Ishikawa (cell line): Measurements from ENCODE around the gene COX17.

Experiments used
- CEBPB ChIP-seq: IDR thresholded peaks from 2 replicates; pipeline ENCODE4 v1.6.1; 2012
- CREB1 ChIP-seq: IDR thresholded peaks from 2 replicates; pipeline ENCODE4 v1.6.1; 2012; ENCODE audit warnings: low read depth
- EGR1 ChIP-seq: IDR thresholded peaks from 2 replicates; pipeline ENCODE4 v1.6.1; 2012
- EP300 ChIP-seq: IDR thresholded peaks from 2 replicates; pipeline ENCODE4 v1.6.1; 2012; ENCODE audit warnings: borderline replicate concordance
- FOXM1 ChIP-seq: IDR thresholded peaks from 2 replicates; pipeline ENCODE4 v1.6.1; 2012; ENCODE audit warnings: low read depth, borderline replicate concordance
- NFIC ChIP-seq: IDR thresholded peaks from 2 replicates; pipeline ENCODE4 v1.6.1; 2012
- RAD21 ChIP-seq: IDR thresholded peaks from 2 replicates; pipeline ENCODE4 v1.6.1; 2012; ENCODE audit warnings: low read depth
- TAF1 ChIP-seq: IDR thresholded peaks from 2 replicates; pipeline ENCODE4 v1.6.1; 2012; ENCODE audit warnings: low read depth, mild to moderate bottlenecking
- TCF12 ChIP-seq: IDR thresholded peaks from 2 replicates; pipeline ENCODE4 v1.6.1; 2012; ENCODE audit warnings: low read depth
- TEAD4 ChIP-seq: IDR thresholded peaks from 2 replicates; pipeline ENCODE4 v1.6.1; 2012
- YY1 ChIP-seq: IDR thresholded peaks from 2 replicates; pipeline ENCODE4 v1.6.1; 2012; ENCODE audit warnings: low read depth
- ZBTB7A ChIP-seq: IDR thresholded peaks from 2 replicates; pipeline ENCODE4 v1.6.1; 2012; ENCODE audit warnings: low read depth
- TF ChIP-seq, protein P1 (sequence below): IDR thresholded peaks from 2 replicates; pipeline ENCODE4 v1.6.1; 2012
- TF ChIP-seq, protein P2 (sequence below): IDR thresholded peaks from 2 replicates; pipeline ENCODE4 v1.6.1; 2012
- TF ChIP-seq, protein P3 (sequence below): IDR thresholded peaks from 2 replicates; pipeline ENCODE4 v1.6.1; 2012; ENCODE audit warnings: low read depth, mild to moderate bottlenecking

COX17 gene

DNA sequence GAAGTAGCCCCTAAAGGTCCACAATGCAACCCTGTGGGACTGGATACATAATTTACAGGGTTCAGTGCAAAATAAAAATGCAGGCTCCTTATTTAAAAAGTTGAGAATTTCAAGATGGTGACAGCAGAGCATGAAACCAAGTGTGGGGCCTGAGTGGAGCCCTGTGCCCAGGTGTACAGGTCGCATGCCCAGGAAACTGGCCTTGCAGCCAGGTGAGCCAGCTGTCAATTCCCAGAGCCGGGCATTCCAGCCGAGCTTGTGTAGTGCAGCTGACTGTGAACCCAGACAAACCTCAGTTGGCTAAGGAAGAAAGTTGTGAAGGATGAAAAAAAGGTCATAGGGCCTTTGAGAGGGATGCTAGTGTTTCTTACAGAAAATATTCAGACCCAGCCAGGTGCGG is 44.4 kb downstream of the COX17 start:
- TF ChIP-seq EP300 (no peak), CREB1 (no peak), TAF1 (no peak), EGR1 (no peak), NFIC (no peak), RAD21 (no peak)
- TF ChIP-seq, protein P1, sequence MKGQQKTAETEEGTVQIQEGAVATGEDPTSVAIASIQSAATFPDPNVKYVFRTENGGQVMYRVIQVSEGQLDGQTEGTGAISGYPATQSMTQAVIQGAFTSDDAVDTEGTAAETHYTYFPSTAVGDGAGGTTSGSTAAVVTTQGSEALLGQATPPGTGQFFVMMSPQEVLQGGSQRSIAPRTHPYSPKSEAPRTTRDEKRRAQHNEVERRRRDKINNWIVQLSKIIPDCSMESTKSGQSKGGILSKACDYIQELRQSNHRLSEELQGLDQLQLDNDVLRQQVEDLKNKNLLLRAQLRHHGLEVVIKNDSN = no peak

DNA sequence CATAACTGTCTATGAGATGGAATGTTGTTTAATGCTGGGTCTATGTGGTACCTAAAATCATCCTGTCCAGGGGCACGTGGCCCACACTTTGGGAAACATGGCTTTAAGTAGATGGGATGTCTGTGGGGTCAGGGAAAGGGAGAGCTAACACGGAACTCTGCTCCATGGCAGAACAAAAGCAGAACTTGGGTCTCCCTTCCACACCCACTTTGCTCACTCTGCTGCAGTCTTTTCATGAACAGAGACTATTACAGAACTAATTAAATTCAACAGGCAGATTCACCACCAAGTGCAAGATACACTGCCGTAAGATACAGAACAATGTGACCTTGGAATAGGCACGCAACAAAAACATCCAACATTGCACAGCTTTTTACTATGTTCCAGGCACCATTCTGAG is 45.0 kb downstream of the COX17 start:
- TF ChIP-seq TCF12 (no peak), YY1 (no peak), CREB1 (no peak), TAF1 (no peak), CEBPB (no peak), RAD21 (no peak), ZBTB7A (no peak), TEAD4 (no peak), NFIC (no peak), FOXM1 (no peak)
- TF ChIP-seq, protein P2, sequence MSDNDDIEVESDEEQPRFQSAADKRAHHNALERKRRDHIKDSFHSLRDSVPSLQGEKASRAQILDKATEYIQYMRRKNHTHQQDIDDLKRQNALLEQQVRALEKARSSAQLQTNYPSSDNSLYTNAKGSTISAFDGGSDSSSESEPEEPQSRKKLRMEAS = no peak
- TF ChIP-seq, protein P3, sequence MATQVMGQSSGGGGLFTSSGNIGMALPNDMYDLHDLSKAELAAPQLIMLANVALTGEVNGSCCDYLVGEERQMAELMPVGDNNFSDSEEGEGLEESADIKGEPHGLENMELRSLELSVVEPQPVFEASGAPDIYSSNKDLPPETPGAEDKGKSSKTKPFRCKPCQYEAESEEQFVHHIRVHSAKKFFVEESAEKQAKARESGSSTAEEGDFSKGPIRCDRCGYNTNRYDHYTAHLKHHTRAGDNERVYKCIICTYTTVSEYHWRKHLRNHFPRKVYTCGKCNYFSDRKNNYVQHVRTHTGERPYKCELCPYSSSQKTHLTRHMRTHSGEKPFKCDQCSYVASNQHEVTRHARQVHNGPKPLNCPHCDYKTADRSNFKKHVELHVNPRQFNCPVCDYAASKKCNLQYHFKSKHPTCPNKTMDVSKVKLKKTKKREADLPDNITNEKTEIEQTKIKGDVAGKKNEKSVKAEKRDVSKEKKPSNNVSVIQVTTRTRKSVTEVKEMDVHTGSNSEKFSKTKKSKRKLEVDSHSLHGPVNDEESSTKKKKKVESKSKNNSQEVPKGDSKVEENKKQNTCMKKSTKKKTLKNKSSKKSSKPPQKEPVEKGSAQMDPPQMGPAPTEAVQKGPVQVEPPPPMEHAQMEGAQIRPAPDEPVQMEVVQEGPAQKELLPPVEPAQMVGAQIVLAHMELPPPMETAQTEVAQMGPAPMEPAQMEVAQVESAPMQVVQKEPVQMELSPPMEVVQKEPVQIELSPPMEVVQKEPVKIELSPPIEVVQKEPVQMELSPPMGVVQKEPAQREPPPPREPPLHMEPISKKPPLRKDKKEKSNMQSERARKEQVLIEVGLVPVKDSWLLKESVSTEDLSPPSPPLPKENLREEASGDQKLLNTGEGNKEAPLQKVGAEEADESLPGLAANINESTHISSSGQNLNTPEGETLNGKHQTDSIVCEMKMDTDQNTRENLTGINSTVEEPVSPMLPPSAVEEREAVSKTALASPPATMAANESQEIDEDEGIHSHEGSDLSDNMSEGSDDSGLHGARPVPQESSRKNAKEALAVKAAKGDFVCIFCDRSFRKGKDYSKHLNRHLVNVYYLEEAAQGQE = no peak
- TF ChIP-seq, protein P1 = no peak

DNA sequence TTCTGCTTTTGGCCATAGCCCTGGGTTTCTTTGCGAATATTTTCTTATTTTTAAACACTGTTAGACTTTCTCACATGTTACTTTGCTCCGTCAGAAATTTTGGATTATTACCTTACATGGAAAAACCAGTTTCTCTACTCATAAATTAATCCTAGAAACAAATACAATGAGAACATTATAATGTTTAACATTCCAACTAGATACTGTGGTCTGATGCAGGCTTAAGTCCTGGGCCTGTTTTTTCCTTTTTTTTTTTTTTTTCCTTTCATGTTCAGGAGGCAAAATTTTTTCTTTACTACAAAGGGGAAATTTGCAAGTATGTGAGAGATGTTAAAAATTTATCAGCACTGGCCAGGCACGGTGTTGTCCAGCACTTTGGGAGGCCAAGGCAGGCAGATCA is 45.7 kb downstream of the COX17 start:
- TF ChIP-seq YY1 = no peak
- no peak for TF ChIP-seq TAF1
- TF ChIP-seq EGR1 = no peak
- TF ChIP-seq NFIC = no peak
- no peak for TF ChIP-seq EP300

DNA sequence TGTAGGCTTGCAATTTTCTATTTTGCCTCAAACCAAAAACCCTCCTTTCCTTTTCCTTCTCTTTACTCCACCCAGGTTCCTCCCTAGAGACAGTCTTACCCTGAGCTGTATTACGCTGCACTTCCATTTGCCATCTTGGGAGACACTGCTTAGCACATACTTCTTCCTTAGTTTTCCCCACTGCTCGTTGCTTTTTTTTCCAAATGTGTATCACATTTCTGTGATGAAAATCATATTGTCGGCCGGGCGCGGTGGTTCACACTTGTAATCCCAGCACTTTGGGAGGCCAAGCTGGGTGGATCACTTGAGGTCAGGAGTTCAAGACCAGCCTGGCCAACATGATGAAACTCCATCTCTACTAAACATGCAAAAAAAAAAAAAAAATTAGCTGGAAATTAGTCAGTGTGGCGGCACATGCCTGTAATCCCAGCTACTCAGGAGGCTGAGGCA is 46.3 kb downstream of the COX17 start:
- TF ChIP-seq ZBTB7A (no peak), NFIC (no peak), CEBPB (no peak), CREB1 (no peak), EGR1 (no peak), YY1 (no peak), TEAD4 (no peak), EP300 (no peak), FOXM1 (no peak), TAF1 (no peak), RAD21 (no peak), TCF12 (no peak)
- TF ChIP-seq, protein P1 = no peak
- TF ChIP-seq, protein P2 = no peak
- TF ChIP-seq, protein P3 = no peak

DNA sequence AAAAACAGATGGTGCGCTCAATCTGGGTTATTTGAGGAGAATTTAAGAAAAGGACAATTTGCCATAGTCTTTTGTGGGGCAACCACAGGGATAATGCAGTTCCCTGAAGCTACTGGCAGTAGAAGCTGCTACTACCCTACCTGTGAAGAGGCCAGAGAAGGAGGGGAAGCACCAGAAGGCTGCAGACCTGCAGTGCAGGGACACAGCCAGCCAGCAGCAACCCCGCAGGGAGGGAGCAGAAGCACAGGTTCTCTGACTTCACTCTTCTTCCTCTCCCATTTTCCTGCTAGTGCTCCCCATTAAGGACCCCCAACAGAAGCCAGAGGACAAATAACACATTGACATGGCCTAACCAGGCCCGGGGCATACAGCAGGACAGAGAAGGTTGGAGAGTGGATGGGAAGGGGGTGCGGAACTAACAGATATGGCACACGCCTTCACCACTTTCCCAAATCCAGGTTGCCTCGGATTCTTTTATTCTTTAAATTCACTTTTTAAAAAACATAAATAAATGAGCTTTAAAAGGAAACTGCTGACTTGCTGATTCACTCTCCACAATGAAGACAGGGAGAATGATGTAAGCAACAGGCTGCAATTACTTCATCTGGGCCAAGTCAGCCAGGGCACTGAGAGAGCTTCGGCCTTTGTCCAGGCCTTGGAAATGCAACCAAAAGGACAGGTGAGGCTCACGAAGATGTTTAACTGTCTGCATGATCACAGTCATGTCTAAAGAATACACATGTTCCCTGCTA is 46.9 kb downstream of the COX17 start:
- no peak for TF ChIP-seq TAF1
- no peak for TF ChIP-seq TCF12
- TF ChIP-seq, protein P1 = no peak
- TF ChIP-seq EP300 = no peak
- TF ChIP-seq ZBTB7A = no peak
